NCI-H146 (cell line): ENCODE data around the gene AGFG1.
"Not testable (repeated sequence)": the region's sequence is repeated elsewhere in the genome, so short reads cannot be mapped to it uniquely, and the experiment has no call there.

ENCODE experiments used
- DNase-seq: peaks from one replicate; lab custom pipeline; 2025; lab: John Stamatoyannopoulos, UW

AGFG1 gene

DNA sequence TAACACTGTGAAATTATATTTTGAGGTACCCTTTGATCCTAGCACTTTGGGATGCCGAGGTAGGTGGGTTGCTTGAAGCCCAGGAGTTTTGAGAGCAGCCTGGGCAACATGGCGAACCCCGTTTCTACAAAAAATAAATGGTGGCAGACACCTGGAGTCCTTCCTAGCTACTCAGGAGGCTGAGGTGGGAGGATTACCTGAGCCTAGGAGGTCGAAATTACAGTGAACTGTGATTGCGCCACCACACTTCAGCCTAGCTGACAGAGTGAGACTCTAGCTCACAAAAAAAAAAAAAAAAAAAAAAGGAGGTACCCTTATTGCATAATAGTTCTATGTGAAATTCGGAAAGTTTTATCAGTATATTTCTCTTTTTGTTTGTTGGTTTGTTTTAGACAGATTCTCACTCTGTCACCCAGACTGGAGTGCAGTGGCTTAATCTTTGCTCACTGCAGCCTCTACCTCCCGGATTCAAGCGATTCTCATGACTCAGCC is 67.6 kb downstream of the AGFG1 start:
- DNase-seq: no peak

DNA sequence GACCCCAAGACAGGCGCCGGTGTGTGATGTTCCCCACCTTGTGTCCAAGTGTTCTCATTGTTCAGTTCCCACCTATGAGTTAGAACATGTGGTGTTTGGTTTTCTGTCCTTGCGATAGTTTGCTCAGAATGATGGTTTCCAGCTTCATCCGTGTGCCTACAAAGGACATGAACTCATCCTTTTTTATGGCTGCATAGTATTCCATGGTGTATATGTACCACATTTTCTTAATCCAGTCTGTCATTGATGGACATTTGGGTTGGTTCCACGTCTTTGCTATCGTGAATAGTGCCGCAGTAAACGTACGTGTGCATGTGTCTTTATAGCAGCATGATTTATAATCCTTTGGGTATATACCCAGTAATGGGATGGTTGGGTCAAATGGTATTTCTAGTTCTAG is 68.4 kb downstream of the AGFG1 start:
- DNase-seq: not testable (repeated sequence)

DNA sequence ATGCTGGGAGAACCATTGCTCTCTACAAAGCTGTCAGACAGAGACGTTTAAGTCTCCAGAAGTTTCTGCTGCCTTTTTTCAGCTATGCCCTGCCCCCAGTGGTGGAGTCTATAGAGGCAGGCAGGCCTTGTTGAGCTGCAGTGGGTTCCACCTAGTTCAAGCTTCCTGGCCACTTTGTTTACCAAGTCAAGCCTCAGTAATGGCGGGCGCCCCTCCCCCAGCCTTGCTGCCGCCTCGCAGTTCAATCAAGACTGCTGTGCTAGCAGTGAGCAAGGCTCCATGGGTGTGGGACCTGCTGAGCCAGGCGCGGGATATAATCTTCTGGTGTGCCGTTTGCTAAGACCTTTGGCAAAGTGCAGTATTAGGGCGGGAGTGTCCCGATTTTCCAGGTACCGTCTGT is 74.0 kb downstream of the AGFG1 start:
- no peak for DNase-seq

DNA sequence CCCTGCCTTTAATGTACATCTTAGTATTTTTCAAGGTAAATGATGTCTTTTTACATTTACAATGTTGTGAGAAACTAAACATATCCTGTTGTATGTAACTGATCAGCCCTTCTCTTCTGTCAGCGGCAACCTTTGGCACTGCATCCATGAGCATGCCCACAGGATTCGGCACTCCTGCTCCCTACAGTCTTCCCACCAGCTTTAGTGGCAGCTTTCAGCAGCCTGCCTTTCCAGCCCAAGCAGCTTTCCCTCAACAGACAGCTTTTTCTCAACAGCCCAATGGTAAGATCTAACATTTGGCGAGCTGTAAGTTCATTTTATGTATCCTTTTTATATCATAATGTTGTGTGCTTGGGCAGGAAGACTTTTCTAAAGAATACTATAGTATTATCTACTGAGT is 79.9 kb downstream of the AGFG1 start:
- DNase-seq: no peak

DNA sequence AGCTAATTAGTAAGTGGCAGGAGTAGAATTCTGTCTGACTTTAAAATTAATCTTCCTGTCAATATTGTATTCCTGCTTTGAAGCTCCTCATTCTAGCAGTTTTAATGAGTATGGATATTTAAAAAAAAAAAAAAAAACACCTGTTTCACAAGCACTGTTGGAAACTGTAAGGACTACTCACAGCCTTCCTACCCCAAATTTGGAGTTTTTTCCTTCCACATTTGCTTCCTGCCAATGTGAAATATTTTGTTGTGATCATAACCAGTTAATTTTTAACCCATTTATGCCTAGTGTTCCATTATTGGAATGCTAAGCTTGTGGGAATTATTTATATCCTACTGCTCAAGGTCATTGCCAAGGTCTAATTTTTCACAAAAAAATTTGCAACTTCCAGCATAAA is 90.6 kb downstream of the AGFG1 start:
- DNase-seq: no peak

DNA sequence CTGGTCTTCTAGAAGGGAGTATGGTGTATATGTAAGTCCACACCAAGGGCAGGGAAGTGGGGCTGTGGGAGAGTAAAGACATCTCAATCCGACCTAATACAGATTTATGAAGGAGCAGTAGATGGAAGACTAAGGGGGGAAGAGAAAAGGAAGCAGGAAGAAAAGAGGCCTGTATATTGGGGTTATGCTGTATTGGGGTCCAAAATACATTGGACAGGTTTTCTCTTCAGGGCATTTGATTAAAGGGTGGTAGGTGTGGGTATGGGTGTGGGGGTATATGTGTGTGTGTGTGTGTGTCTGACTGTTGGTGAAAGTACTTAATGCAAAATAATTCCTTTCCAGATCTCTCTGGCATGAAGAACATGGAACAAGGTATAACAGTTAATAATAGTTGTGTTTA is 93.1 kb downstream of the AGFG1 start:
- DNase-seq: no peak

DNA sequence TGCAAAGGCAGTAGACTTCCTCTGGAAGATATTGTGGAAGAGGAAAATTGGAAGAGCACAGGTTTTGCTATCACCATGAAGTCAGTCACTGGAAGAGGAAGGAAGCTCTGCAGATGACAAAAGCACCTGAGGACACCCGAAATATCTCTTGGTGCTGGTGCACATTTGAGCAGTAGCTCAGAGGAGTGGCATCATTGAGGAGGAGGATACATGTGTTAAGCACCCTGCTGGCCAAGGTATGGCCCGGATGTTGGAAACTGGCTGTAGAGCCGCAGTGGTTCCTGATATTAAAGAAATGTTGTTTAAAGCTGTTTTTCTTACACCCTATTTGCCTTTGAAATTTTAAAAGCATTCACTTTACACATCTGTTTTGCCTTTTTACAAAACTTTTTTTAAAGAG is 94.1 kb downstream of the AGFG1 start:
- DNase-seq: no peak

DNA sequence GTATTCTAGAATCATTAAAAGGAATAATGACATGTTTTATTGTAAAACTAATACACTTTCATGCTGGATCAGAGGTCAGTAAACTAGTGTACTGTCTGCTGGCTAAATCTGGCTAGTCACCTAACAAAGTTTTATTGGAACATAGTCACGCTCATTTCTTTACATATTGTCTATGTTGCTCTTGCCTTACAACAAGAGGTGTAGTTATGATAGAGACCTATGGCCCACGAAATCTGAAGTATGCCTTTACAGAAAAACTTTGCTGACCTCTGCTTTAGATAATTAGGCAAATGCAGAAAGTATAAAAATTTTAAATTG is 96.9 kb downstream of the AGFG1 start:
- DNase-seq: no peak

DNA sequence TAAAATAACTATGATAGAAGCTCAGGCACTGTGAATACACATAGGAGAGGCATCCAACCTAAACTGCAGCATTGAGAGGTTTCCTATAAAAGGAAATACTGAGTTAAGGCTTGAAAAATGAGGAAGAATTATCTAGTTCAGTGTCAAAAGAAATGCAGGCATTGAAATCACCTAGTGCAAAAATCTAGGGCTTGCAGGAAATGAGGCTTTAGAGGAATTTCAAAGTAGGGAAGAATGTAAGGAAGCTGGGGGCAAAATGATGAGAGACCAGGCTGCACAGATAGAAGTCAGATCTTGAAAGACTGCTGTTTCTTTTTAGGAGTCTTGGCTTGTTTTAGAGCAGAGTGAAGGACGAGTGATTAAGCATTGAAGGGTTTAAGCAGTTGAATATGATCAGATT is 98.7 kb downstream of the AGFG1 start:
- no peak for DNase-seq

DNA sequence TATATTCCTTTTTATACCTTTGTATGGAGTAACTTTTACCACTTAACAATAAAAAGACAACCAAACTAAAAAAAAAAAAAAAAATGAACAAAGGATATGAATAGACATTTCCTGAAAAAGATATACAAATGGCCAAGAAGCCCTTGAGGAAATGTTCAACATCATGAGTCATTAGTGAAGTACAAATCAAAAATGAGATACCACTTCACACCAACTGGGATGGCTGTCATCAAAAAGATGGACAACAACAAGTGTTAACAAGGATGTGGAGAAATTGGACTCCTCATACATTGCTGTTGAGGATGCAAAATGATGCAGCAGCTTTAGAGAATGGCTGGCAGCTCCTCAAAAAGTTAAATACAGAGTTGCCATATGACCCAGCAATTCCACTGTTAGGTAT is 104.2 kb downstream of the AGFG1 start:
- no peak for DNase-seq

DNA sequence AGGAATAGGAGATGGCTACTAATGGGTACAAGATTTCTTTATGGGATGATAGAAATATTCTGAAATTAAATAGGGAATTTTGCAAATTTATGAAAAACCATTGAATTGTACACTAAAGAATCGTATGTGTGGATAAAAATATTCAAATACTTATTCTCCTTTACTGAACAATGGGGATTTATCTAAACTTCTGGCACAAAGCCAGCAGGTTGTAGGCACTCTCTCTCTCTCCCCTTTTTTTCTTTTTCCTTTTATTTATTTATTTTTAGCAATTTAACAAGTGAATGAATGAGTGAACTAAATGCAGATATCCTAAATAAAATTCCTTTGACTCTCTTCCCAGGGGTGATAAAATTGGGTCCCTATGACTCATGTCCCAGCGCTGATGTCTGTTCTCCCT is 104.9 kb downstream of the AGFG1 start:
- no peak for DNase-seq

DNA sequence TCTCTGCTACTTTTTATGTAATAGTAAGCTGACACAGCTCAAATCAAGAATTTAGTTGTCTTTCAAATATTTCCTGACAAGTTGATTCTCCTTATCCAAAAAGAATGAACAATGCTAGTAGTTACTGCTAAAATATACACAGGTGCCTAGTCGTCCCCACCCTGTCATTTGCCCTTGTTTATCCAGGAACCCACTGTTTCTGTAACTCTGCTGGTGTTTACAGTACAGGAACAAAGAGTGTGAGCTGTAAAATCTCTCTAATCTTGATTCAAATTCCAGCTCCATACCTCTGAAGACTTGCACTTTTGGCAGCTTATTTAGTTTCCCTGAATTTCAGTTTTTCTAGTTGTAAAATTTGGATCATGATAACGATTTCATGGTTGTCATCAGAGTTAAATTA is 105.6 kb downstream of the AGFG1 start:
- no peak for DNase-seq

DNA sequence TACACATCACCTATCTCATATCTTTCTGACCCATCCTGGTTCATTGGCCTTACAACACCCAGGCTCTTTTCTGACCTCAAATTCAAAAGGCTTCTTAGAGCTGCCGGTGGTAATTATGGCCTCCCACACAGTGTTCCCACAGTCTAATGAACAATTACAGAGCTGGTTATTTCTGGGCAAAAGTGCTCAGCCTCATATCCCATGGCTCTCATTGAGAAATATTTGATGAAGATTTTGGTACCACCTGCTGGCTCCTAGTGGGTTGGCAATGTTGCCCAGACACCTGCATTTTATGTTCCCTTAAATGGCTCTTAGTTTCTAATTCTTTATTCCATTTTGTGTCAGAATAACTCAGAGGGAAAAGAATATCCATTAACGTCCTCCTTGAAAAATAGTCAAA is 106.7 kb downstream of the AGFG1 start:
- no peak for DNase-seq

DNA sequence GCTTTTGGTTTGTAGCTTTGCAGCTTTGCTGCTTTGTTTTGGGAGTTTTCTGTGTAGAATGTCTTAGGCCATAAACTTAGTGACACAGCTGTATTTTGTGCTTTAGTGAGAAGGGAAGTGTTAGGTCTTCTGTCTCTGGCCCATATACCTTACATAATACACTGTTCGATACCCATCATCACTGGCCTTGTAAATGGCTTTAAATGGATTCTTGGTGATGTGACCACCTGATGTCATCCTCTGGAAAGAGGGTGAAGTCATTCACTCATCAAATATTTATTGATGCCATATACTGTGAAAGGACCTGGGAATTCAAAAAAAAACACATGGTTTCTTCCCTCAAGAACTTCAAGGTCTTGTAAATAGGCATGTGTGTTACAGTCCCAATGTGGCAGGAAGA is 107.8 kb downstream of the AGFG1 start:
- DNase-seq: no peak

DNA sequence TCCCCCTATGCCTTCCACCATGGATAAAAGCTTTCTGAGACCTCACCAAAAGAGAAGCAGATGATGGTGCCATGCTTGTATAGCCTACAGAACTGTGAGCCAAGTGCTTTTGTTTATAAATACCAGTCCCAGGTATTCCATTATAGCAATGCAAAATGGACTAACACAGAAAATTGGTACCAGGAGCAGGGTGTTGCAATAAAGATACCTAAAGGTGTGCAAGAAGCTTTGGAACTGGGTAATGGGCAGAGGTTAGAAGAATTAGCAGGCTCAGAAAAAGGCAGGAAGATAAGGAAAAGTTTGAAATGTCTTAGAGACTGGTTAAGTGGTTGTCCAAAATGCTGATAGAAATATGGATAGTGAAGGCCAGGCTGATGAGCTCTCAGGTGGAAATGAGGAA is 110.4 kb downstream of the AGFG1 start:
- DNase-seq: no peak

DNA sequence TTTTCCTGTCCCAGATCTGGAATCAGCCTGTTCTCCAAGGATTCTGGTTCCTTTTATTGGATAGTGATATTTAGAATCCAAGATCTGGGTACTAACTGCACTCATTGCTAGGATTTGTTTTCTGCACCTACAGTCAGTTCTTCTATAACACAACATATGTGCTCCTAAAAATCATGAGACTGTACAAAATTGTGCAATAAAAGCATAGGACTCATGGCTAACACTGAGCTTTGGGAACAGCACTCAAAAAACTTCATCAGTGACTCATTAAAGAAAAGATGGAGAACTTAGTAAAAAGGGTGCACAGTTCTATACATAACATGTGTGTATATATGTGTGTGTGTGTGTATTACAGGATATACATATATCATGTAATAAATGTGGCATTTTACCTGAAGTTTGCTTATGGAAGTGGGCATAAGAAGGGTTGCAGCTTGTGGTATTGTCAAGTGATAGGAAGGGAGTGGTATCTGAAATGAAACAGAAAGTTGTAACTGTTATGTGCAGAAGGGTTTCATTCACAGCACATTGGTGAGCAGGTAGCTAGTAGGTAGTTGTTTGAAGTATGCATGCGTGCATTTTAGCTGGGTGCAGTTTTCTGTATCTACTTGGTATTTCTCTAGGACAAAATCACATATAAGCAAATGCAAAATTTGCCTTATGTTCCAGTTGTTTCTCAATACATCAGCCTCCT is 120.9 kb downstream of the AGFG1 start:
- no peak for DNase-seq

DNA sequence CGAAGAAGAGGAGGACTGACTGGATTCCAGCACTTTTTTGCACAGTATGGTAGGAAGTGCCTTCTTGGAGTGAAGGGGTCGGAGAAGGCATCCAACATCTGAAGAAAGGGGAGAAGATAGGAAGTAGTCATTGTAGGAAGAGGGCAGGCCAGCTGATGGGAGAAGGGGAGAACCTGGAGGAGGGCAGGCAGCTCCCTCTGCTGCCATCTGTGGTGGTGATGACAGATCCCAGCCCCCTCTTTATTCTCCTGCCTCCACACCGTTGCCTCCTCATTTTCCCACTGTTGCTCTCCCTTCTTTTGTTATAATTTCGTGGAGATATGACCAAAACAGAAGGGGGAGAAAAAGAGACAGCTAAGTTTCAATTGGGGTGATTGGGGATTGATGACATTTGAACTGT is 123.8 kb downstream of the AGFG1 start:
- DNase-seq: no peak

DNA sequence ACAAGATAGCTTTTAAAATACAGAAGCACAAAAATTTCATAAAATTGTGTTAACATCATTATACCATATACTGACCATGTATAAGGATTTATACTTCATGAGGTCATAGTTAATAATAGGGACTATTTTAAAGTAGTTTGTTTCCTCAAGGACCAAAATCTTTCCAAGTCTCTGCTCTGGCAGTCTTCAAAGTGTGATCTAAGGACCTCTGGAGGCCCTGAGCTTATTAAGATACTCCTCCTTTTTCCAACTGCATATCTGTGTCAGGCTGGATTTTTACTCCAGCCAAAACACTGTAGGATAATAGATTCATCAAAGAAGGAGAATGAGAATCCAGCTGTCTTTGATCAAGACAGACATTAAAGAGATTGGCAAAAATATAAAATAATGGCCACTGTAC is 125.1 kb downstream of the AGFG1 start:
- DNase-seq: no peak

DNA sequence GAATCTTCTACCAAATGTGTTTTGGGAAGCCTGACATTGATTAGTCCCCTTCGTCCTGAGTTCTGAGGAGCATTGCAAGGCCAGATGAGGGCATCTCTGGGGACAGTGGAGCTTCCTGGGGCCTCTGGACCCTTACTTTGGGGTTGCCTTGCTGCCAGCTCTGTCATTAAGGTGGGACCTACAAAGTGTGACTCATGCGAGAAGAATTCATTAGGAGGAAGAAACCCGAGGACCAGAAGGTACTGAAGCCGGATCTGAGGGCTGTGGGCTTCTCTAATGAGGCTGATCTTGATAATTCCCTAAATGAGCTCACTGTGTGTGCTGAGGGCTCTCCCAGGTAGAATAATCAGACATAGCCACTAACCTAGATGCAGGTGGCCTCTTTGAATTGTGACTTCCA is 126.0 kb downstream of the AGFG1 start:
- DNase-seq: no peak

DNA sequence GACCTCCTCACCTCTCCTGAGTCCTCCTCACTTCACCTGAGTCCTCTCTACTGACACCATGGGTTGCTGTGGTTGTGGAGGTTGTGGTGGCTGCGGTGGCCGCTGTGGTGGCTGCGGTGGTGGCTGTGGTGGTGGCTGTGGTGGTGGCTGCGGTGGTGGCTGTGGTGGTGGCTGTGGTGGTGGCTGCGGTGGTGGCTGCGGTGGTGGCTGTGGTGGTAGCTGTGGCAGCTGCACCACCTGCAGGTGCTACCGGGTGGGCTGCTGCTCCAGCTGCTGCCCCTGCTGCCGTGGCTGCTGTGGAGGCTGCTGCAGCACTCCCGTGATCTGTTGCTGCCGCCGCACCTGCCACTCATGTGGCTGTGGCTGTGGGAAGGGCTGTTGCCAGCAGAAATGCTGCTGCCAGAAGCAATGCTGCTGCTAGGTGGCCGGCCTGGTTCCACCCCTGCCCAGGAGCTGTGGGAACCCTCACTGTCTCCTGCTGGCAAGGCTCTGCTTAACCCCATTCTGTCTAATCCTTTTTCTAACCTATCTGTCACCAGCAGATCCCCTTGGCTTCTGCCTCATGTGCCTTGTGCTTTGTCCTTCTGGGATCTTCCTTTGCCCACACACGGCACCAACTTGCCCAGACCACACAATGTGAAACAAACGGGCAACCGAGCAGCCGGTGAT is 127.0 kb downstream of the AGFG1 start, which contains the start of gene SCYGR2:
Gene SCYGR2 (plus strand): TSS at position 59 of the 669 bp plus-strand sequence. CDS start 0 bp downstream, at position 59.
- DNase-seq: not testable (repeated sequence)

DNA sequence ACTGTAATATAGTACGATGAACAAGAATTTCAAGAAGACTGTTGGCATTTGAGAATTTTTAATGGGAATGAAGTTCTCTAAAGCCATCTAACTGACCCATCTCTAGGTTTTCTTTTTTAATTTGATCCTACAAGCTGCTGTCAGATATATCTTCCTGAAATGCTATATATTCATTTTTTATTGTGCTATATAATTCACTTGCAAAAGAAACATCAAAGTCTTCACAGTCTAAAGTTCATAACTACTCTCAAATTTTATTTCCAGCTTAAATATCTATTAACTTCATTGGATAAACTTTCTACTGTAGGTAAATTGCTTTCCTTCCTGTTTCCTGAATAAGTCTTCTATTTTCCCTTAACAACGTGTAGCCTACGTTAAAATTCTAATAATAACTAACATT is 130.4 kb downstream of the AGFG1 start:
- no peak for DNase-seq

DNA sequence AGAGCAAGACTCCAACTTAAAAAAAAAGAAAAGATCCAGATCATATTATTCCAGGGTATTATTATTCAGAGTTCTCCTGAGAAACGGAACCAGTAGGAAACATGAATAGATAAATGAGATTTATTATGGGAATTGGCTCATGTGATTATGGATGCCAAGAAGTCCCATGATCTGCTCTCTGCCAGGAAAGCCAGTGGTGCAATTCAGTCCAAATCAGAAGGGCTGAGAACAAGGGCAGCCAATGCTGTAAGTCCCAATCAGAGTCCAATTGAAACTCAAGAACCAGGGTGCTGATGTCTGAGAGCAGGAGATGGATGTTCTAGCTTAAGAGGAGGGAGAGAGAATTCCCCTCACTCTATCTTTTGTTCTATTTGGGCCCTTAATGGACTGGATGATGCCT is 134.5 kb downstream of the AGFG1 start:
- no peak for DNase-seq

DNA sequence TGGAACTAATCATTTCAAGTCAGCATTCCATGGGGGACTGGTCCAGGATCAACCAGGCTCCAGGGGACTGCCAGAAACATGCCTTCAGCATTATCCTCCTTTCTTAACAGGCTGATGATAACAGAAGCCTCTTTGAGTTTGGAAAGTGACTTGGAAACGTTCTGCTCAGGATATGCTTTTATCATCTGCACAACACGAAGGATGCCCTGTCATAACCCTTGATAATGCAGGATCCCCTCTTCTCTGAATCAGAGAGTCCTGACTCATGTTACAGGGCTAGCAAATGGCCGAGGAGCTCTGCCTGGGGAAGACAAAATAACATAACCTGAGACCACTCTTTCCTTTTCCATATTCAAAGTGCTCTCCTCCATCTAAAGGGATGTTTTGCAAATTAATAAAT is 136.0 kb downstream of the AGFG1 start:
- DNase-seq: no peak
